IMR-90 (cell line): ENCODE measurements around the gene NR6A1. TPM values are rescaled to one million over a fixed set of nuclear protein-coding genes. Genes with fewer than 3 reads are reported as not detected.

ENCODE experiments used
- ATAC-seq: fragments of 200-7000 bp; cut with Tn5 transposase; 2 replicates; pipeline ENCODE4 v1.9.1; 2020; ENCODE audit warnings: low read depth, mild to moderate bottlenecking, moderate library complexity
- BruUV-seq: library from RNA; stranded (reverse); fragments of 400-500 nt; replicated peaks from 2 replicates; lab custom pipeline; 2021; lab: Mats Ljungman, UMichigan
- CTCF ChIA-PET: fragments of 300-600 bp; formaldehyde crosslinking; extraction: SDS; loops from one replicate; lab custom pipeline; 2021; ENCODE audit warnings: antibody characterized with exemption; lab: Yijun Ruan, JAX
- POLR2A ChIA-PET: fragments of 300-600 bp; sonication (Branson Sonifier 250); formaldehyde crosslinking; loops from one replicate; lab custom pipeline; 2022; ENCODE audit warnings: antibody characterized with exemption; ENCODE audit not compliant: unreplicated experiment; lab: Charles Lee
- DNase-seq: peaks from one replicate; pipeline ENCODE4 v3.0.0; 2013
- H2AFZ ChIP-seq: replicated peaks from 2 replicates; pipeline ENCODE3; 2013; ENCODE audit warnings: low read length, mild to moderate bottlenecking; ENCODE audit not compliant: poor library complexity
- H2AK5ac ChIP-seq: 2 replicates; pipeline ENCODE4 v1.6.1; 2013; ENCODE audit warnings: low read depth, low read length, inconsistent platforms
- H2AK9ac ChIP-seq: replicated peaks from 2 replicates; pipeline ENCODE3; 2013; ENCODE audit warnings: mild to moderate bottlenecking, low read depth, low read length, moderate library complexity; ENCODE audit not compliant: poor library complexity
- H2BK120ac ChIP-seq: 2 replicates; pipeline ENCODE4 v1.6.1; 2013; ENCODE audit warnings: low read depth, low read length, inconsistent platforms
- H2BK15ac ChIP-seq: 3 replicates; pipeline ENCODE4 v1.6.1; 2013; ENCODE audit warnings: low read depth, low read length, inconsistent platforms
- H2BK20ac ChIP-seq: 2 replicates; pipeline ENCODE4 v1.6.1; 2013; ENCODE audit warnings: low read depth, mild to moderate bottlenecking, inconsistent platforms, low read length, moderate library complexity
- H2BK5ac ChIP-seq: 2 replicates; pipeline ENCODE4 v1.6.1; 2013; ENCODE audit warnings: mild to moderate bottlenecking, low read depth, low read length, inconsistent platforms; ENCODE audit not compliant: poor library complexity, severe bottlenecking
- H3K14ac ChIP-seq: replicated peaks from 2 replicates; pipeline ENCODE4 v1.6.1; 2013; ENCODE audit warnings: low read depth, low read length, inconsistent platforms
- H3K18ac ChIP-seq: 2 replicates; pipeline ENCODE4 v1.6.1; 2013; ENCODE audit warnings: low read depth, low read length, control low read depth
- H3K23ac ChIP-seq: 2 replicates; pipeline ENCODE4 v1.6.1; 2013; ENCODE audit warnings: low read depth, low read length, inconsistent platforms
- H3K27ac ChIP-seq: 2 replicates; pipeline ENCODE4 v1.5.1; 2013; ENCODE audit warnings: mild to moderate bottlenecking, control low read depth, low read length; ENCODE audit not compliant: insufficient read depth
- H3K27me3 ChIP-seq: 2 replicates; pipeline ENCODE4 v1.6.1; 2013; ENCODE audit warnings: low read length; ENCODE audit not compliant: control insufficient read depth, insufficient read depth
- H3K36me3 ChIP-seq: 2 replicates; pipeline ENCODE4 v1.6.1; 2013; ENCODE audit warnings: low read length, mixed read lengths; ENCODE audit not compliant: control insufficient read depth, insufficient read depth
- H3K4ac ChIP-seq: 2 replicates; pipeline ENCODE4 v1.6.1; 2013; ENCODE audit warnings: low read depth, low read length, inconsistent platforms
- H3K4me1 ChIP-seq: 2 replicates; pipeline ENCODE4 v1.6.1; 2013; ENCODE audit warnings: low read length, mixed read lengths; ENCODE audit not compliant: control insufficient read depth, insufficient read depth
- H3K4me2 ChIP-seq: 2 replicates; pipeline ENCODE4 v1.6.1; 2013; ENCODE audit warnings: low read depth, mild to moderate bottlenecking, control low read depth, low read length, moderate library complexity
- H3K4me3 ChIP-seq: 2 replicates; pipeline ENCODE4 v1.5.1; 2013; ENCODE audit warnings: low read depth, mild to moderate bottlenecking, control low read depth, low read length, moderate library complexity; ENCODE audit not compliant: insufficient read depth
- H3K56ac ChIP-seq: 2 replicates; pipeline ENCODE4 v1.6.1; 2013; ENCODE audit warnings: low read length, inconsistent platforms; ENCODE audit not compliant: insufficient read depth; ENCODE audit errors: extremely low read depth
- H3K79me1 ChIP-seq, 2 experiments: 2 replicates each; pipeline ENCODE4 v1.6.1; 2013; ENCODE audit warnings: low read length in 2 of 2, inconsistent platforms in 1 of 2, low read depth in 1 of 2
- H3K9ac ChIP-seq: 2 replicates; pipeline ENCODE4 v1.6.1; 2013; ENCODE audit warnings: low read depth, low read length, control low read depth
- H3K9me1 ChIP-seq: 2 replicates; pipeline ENCODE4 v1.6.1; 2013; ENCODE audit warnings: low read length, inconsistent platforms; ENCODE audit not compliant: insufficient read depth
- H3K9me3 ChIP-seq: 2 replicates; pipeline ENCODE4 v1.6.1; 2013; ENCODE audit warnings: low read length; ENCODE audit not compliant: control insufficient read depth, insufficient read depth
- H4K20me1 ChIP-seq: 2 replicates; pipeline ENCODE4 v1.6.1; 2013; ENCODE audit warnings: low read length, inconsistent platforms; ENCODE audit not compliant: insufficient read depth
- H4K5ac ChIP-seq: 2 replicates; pipeline ENCODE4 v1.6.1; 2013; ENCODE audit warnings: mild to moderate bottlenecking, low read depth, low read length, control low read depth
- H4K8ac ChIP-seq, 2 experiments: 2 replicates each; pipeline ENCODE4 v1.6.1; 2013; ENCODE audit warnings: low read depth in 2 of 2, low read length in 2 of 2, control low read depth in 1 of 2, inconsistent platforms in 1 of 2
- H4K91ac ChIP-seq: 2 replicates; pipeline ENCODE4 v1.6.1; 2013; ENCODE audit warnings: low read depth, low read length, inconsistent platforms; ENCODE audit not compliant: insufficient read depth
- BHLHE40 ChIP-seq: fragments of 150-350 bp; IDR thresholded peaks from 2 replicates; pipeline ENCODE4 v1.6.1; 2016; ENCODE audit warnings: mild to moderate bottlenecking, low read depth, low read length
- CHD1 ChIP-seq: IDR thresholded peaks from 2 replicates; pipeline ENCODE4 v1.6.1; 2012; ENCODE audit warnings: low read depth, low read length, improper control_type of control experiment
- MAZ ChIP-seq: IDR thresholded peaks from 2 replicates; pipeline ENCODE4 v1.6.1; 2012; ENCODE audit warnings: low read depth, mild to moderate bottlenecking, low read length, improper control_type of control experiment, moderate library complexity, borderline replicate concordance
- RAD21 ChIP-seq: IDR thresholded peaks from 2 replicates; pipeline ENCODE4 v1.6.1; 2012; ENCODE audit warnings: low read length, improper control_type of control experiment
- SMC3 ChIP-seq: fragments of 150-350 bp; IDR thresholded peaks from 2 replicates; pipeline ENCODE4 v1.6.1; 2016; ENCODE audit warnings: low read depth, mild to moderate bottlenecking, antibody characterized with exemption, low read length, moderate library complexity
- WGBS, 2 experiments: methylation state at CpG; one replicate each; pipeline versions ENCODE4 v1.1.5 to v1.1.7; 2013; ENCODE audit warnings: missing lambda C conversion rate in 2 of 2; ENCODE audit not compliant: insufficient read length in 1 of 2; ENCODE audit errors: extremely low coverage in 2 of 2; 5-methylcytosine and 5-hydroxymethylcytosine counted together
- dilution Hi-C: fragments of 300-500 bp; cut with HindIII; formaldehyde crosslinking; loops from one replicate; pipeline ENCODE4 v1.14.3; 2018; ENCODE audit warnings: low sequenced_read_pairs; ENCODE audit not compliant: unreplicated experiment
- in situ Hi-C: fragments of 300-500 bp; cut with MboI; formaldehyde crosslinking; loops from 3 replicates; pipeline ENCODE4 v1.14.3; 2019; ENCODE audit warnings: low sequenced_read_pairs, inconsistent platforms, mixed read lengths
- intact Hi-C: fragments of 100-400 bp; cut with micrococcal nuclease; formaldehyde crosslinking; loops from 2 replicates; pipeline ENCODE4 v1.10.0; 2022
- polyA plus RNA-seq, 3 experiments: library from polyadenylated mRNA; depleted of rRNA; stranded (reverse); fragments of >200 nt; gene quantifications; 2 replicates each; pipeline ENCODE4 v1.2.3, GENCODE V29; 2012; ENCODE audit warnings: low replicate concordance in 1 of 3
- total RNA-seq: library from RNA; depleted of rRNA; stranded (reverse); fragments of >200 nt; gene quantifications from 2 replicates; pipeline ENCODE4 v1.2.3, GENCODE V29; 2012

Gene NR6A1
- total and polyA plus RNA-seq, 2 of the 4 experiments (the other 2 are of a cell fraction) = 0.14 to 0.36 TPM

GRCh38 chr9:124782661-124783574 lies 11.8 kb upstream of the NR6A1 start:
- in situ Hi-C loops = no loop called here

More at GRCh38 chr9:124782661-124783574, 11.8 kb upstream of the NR6A1 start:
- Histone ChIP-seq H3K79me1 (no peaks in the 10 kb centered on the region), H3K9me3 (no peaks in the 10 kb centered on the region), H2BK120ac (no peak overlapping the region; the same call in 1 of the 2 replicates), H2AK9ac (peak overlapping the region; percentile 19), H4K20me1 (no peaks in the 10 kb centered on the region), H3K18ac (no peak overlapping the region), H3K27ac (no peak overlapping the region), H3K4me3 (no peak overlapping the region), H2BK15ac (peak overlapping the region; percentile 52; the same call in 1 of the 3 replicates), H3K23ac (no peak overlapping the region), H3K9ac (no peak overlapping the region), H2BK20ac (no peak overlapping the region; the same call in 1 of the 2 replicates), H3K4me2 (no peak overlapping the region), H2AK5ac (peak overlapping the region; percentile 72; the same call in 1 of the 2 replicates), H3K56ac (no peak overlapping the region), H3K4ac (peak overlapping the region; percentile 27), H3K9me1 (0 out of 2 replicates have a peak, but pooled peaks cover 4% of the 10 kb centered on the region), H3K36me3 (peaks cover 2% of the 10 kb centered on the region; the same call in 1 of the 2 replicates), H4K91ac (no peak overlapping the region), H2AFZ (peak overlapping the region; percentile 41), H3K4me1 (peaks cover 17% of the 10 kb centered on the region), H4K5ac (no peak overlapping the region), H2BK5ac (no peak overlapping the region), H3K27me3 (no peaks in the 10 kb centered on the region), H4K8ac (no peak overlapping the region), H3K14ac (no peak overlapping the region)
- DNase-seq (no peak), ATAC-seq (no peak)
- no TSS peak for BruUV-seq
- CTCF ChIA-PET = no interaction called here
- WGBS, 2 experiments = no CpG with 5 or more reads among the region's 13 CpGs
- dilution Hi-C loops (no loop called here), intact Hi-C loops (no loop called here)
- POLR2A ChIA-PET = no interaction called here
- TF ChIP-seq BHLHE40 = no peak
- no peak for TF ChIP-seq MAZ
- TF ChIP-seq RAD21 = no peak
- no peak for TF ChIP-seq SMC3
- TF ChIP-seq CHD1 = no peak
